GM19468 (cell line): ENCODE data around the gene SLCO2A1.

Source experiments
- ATAC-seq: cut with Tn5 transposase; IDR thresholded peaks from one replicate; pipeline ENCODE4 v1.9.1; 2021; ENCODE audit warnings: mild to moderate bottlenecking, moderate library complexity, moderate number of reproducible peaks; ENCODE audit not compliant: unreplicated experiment; ENCODE audit errors: extremely low read depth

SLCO2A1 gene

DNA sequence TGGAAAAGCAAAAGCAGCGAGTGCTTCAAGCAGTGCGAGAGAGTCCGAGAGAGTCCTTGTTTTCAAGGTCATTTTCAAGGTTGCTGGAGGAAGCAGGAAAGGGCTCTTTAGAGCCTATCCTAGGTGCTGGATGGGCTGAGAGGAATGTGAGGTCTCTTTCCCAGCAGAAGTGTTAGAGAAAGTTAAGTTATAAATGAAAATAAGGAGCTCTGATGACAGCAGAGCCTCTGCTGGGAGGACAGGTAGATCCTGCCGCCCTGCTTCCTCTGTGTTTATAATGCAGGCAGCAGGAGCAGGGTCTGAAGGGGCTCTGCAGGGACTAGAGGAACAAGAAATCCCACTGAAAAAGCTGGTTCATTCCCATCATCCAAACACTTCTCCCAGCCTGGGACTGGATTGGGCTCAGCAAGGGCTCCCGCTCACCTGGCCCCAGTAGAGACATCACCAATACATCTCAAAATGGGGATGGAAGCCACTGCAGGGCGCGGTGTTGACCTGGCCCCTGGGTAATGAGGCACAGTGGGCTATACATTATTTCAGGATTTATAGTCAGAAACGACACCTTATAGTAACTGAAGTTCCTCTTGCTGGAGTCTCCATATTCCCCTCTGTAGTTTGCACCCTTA is 92.6 kb downstream of the SLCO2A1 start:
- ATAC-seq: no peak

DNA sequence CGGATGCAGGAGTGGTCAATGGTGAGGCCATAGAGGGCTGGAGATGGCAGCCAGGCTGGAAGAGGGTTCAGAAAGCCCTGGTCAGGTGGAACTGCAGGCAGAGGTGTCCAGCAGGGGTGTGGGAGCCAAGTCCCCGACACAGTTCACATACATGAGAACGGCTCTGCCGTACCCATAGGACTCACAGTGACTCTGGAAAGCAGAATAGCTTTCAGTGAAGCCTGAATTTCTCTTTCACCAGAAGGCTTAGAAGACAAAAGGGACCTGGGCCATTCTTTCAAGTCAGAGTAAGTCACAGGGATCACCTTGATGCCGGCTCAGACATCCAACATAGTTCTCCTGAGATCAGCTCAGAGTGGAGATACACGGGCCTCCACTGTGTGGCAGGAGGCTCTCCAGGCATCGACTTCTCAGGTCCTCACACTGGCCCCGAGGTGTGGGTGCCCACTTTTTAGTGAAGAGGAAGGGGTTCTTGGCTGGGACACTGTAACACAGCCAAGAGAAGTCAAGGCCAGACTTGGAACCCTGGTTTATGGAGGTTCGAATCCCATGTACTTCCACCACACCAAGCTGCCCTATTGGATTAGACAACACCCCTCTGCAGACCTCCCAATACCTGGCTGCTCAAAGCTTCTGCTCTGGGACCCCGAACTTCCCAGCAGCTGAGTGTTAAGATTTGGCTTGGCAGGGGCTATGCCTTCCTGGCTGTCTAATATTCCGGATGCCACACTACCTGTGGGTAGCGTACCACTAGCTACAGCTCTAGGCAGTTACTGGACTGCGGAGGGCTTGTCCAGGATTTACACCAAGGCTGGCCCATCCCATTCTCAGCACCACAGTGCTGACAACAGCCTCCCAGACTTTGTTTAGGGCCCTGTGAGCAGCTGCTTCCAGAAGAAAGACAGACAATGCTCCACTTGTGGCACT is 93.6 kb downstream of the SLCO2A1 start:
- no peak for ATAC-seq

DNA sequence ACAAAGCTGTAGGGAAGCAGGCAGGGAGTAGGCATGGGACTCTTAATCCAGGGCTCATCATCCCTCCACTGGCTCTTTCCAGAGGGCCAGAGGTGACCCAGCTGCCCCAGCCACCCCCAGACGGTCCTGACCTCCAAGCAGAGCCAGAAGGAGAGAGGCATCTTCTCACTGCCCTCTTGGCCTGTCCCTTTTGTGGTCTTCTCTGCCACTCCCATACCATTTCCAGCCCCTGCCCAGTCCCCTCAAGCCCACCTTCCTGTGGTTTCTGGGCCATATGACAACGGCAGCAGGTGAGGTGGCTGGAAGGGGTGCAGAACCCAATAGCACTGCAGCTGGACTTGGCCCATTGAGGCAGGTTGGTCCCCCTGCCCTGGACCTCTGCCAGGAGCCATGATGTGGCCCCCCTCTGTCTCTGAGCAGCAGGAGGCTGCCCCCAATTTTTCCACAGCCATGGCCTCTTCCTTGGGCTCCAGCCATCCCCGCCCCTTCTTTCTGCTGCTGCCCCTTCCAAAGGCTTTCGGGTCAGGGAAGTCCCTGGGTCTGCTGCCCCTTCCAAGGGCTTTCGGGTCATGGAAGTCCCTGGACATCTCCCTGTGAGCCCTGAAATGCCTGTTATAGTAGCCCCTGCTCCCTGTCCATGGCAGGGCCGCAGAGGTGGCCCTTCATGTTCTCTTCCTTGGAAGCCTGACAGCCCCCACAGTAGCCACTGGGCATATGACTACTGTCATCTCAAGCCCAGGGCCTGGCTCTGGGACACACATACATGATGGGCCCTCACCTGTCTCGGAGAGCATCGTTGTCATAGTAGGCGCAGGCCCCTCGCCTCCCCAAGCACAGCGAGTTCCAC is 94.5 kb downstream of the SLCO2A1 start:
- no peak for ATAC-seq

GRCh38 chr3:133934073-133934970 is 95.4 kb downstream of the SLCO2A1 start:
- no peak for ATAC-seq

GRCh38 chr3:133933097-133934024 is 96.4 kb downstream of the SLCO2A1 start:
- no peak for ATAC-seq

GRCh38 chr3:133932009-133932408 is 97.7 kb downstream of the SLCO2A1 start:
- no peak for ATAC-seq

- no peak for ATAC-seq
These were observed 98.6 kb downstream of the SLCO2A1 start for GRCh38 chr3:133931084-133931483.

DNA sequence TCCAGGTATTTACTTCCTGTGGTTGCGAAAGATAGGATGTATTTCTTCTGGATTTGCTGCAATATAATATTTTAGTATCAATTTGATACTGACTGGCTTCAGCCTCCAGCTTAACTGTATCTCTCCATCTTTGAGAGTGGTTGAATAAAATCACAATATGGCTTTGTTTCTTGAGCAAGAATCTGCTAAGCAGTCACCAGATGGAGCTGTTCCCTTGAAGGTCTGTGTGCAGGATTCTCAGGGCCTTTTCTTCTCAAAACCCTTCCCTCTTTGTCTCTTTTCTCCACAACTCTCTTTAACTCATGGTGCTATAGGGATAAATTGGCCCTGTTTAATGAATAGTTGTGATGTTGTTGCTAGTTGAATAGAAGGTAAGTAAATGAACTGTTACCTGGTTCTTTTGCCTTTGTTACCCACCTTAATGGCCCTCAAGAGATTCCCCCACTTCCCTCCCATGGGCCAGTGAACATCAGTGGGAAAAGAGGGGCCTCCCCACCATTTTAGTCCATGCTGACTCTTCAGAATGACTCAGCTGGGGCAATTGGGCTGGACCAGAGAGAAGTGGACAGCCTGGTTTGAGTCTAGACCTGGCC is 99.3 kb downstream of the SLCO2A1 start:
- no peak for ATAC-seq

DNA sequence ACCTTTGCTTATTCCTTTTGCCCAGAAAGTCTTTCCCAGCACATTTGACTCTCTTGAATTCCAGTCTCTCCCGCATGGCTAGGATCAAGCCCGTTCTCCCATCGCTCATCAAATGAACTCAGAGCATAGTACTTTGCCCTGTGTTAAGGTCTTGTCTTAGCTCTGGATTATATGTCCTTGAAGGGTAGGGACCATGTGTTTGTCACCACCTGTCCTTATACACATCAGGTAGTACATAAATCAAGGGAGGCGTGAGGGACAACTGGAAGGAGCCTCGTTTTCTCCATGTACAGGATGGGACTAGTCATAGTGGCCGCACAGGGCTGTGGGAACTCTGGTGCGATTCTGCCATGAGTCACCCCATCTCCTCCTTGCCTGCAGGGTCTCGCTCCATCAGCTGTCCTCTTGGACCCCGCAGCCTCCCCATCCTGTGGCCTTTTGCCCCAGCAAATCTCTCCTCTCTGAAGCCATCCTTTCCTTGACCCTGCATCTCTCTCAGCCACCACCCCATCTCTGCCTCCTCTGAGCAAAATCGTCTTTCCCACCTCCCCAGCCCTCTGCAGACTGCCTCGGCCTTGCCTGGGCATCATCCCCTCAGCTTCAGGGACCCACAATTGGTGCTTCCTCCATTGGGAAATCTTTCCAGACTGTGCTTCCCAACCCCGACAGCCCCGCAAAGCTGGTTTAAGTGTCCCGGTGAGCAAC is 100.7 kb downstream of the SLCO2A1 start:
- no peak for ATAC-seq

GRCh38 chr3:133928136-133928893 is 101.4 kb downstream of the SLCO2A1 start:
- ATAC-seq: no peak

GRCh38 chr3:133927540-133928066 is 102.1 kb downstream of the SLCO2A1 start:
- peak; percentile 55 for ATAC-seq

GRCh38 chr3:133926736-133927539 is 102.8 kb downstream of the SLCO2A1 start:
- no peak for ATAC-seq

GRCh38 chr3:133925960-133926735 is 103.6 kb downstream of the SLCO2A1 start:
- ATAC-seq: no peak

DNA sequence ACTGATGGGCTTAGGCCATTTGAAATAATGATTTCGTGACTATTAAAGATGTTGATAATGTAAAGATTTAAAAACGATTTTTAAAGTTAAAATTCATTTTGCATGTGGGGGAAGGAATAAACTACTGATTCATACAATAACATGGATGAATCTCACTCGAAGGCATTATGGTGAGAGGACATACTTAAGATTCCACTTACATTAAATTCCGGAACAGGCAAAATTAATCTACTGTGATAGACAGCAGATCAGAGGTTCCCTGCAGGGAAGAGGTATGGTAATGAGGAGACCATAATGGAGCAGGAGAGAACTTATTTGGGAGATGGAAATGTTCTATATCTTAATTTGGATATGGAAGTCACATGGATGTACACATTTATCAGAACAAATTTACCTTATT is 105.7 kb downstream of the SLCO2A1 start:
- no peak for ATAC-seq

- no peak for ATAC-seq
These were observed 108.1 kb downstream of the SLCO2A1 start for GRCh38 chr3:133921592-133921991.
